ENCODE results near the gene CPD. TPM values are rescaled to one million over a fixed set of nuclear protein-coding genes. Genes with fewer than 3 reads are reported as not detected.
A peak's percentile ranks its signal among the peaks of the same experiment; 100 is the strongest.

CPD gene
- total RNA-seq, 4 donors from 2014 or later, result 54.6 to 144 (median 104) TPM

- TF ChIP-seq CTCF (IDR thresholded peaks at IDR 0.05) (no peak), POLR2A (IDR thresholded peaks at IDR 0.05) (no peak)
Observed at GRCh38 chr17:30426292-30426691, 47.6 kb downstream of the CPD start.

DNA sequence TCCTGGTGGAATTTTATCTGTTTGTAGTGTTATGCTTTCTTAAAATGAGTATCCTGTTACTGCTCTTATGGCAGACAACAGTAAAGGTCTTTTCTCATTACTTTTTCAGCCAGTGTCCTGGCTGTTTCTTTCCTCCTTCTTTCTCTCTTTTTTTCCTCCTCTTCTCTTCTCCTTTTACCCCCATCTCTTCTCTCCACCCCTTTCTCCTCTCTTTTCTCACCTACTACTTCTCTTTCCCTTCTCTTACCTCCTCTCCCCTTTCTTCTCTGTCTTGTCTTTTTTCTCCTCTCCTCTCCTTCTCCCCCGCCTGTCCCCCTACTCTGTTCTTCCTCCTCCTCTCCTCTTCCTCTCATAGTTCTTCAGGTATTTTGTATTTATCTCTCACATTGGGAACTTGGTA is 48.9 kb downstream of the CPD start:
- no peak for TF ChIP-seq CTCF (IDR thresholded peaks at IDR 0.05)
- TF ChIP-seq POLR2A (IDR thresholded peaks at IDR 0.05), result no peak
- H3K4me3 ChIP-seq, result no peak overlapping the region
- H3K36me3 ChIP-seq, result no peaks in the 10 kb centered on the region
- H3K4me1 ChIP-seq, result peaks cover 0 to 14% of the 10 kb centered on the region in 2 donors
- H3K9me3 ChIP-seq, result no peaks in the 10 kb centered on the region
- no peaks in the 10 kb centered on the region for H3K27me3 ChIP-seq
- intact Hi-C loops (cut with DNase I; ENCODE audit: low total_unique reads), result no loop called here
- DNase-seq, result no peak
- H3K27ac ChIP-seq, result peak overlapping the region in 1 of 2 donors; percentile 85

More at GRCh38 chr17:30426292-30426691, 47.6 kb downstream of the CPD start:
- Histone ChIP-seq H3K4me1 (peaks cover 0 to 14% of the 10 kb centered on the region in 2 donors), H3K4me3 (no peak overlapping the region), H3K27me3 (no peaks in the 10 kb centered on the region), H3K27ac (no peak overlapping the region), H3K9me3 (no peaks in the 10 kb centered on the region), H3K36me3 (no peaks in the 10 kb centered on the region)
- intact Hi-C loops (cut with DNase I; ENCODE audit: low total_unique reads), result no loop called here
- no peak for DNase-seq

- H3K36me3 ChIP-seq, result no peaks in the 10 kb centered on the region
- H3K9me3 ChIP-seq, result no peaks in the 10 kb centered on the region
- peaks cover 0 to 14% of the 10 kb centered on the region in 2 donors for H3K4me1 ChIP-seq
- peak overlapping the region; percentile 66 to 85 for H3K27ac ChIP-seq
- no peak overlapping the region for H3K4me3 ChIP-seq
- DNase-seq, result no peak
- TF ChIP-seq CTCF (IDR thresholded peaks at IDR 0.05), result no peak
- TF ChIP-seq POLR2A (IDR thresholded peaks at IDR 0.05), result no peak
- no peaks in the 10 kb centered on the region for H3K27me3 ChIP-seq
- intact Hi-C loops (cut with DNase I; ENCODE audit: low total_unique reads), result no loop called here
Observed at GRCh38 chr17:30429155-30429554, 50.4 kb downstream of the CPD start.

DNA sequence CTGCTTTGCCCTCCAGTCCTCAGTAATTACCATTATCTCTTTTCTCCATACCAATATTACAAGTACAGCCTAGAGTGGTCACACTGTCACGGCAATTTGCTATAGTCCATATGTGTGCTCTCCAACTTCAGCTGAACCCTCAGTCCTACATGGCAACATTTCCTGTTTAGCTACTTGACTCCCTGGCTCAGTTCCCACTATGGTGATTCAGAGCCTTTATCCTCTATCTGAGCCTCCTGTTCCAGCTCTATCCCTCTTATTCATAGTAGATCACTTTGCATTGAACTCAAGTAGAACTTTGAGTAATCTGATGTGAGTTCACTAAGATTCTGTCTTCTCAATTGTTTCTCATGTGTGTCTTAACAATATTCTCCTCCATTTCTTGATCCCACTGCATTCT is 54.8 kb downstream of the CPD start:
- Histone ChIP-seq H3K4me3 (no peak overlapping the region), H3K36me3 (no peaks in the 10 kb centered on the region), H3K4me1 (peaks cover 0 to 14% of the 10 kb centered on the region in 2 donors), H3K27me3 (no peaks in the 10 kb centered on the region), H3K27ac (no peak overlapping the region), H3K9me3 (no peaks in the 10 kb centered on the region)
- no peak for DNase-seq
- intact Hi-C loops (cut with DNase I; ENCODE audit: low total_unique reads), result no loop called here
- TF ChIP-seq POLR2A (IDR thresholded peaks at IDR 0.05) (no peak), CTCF (IDR thresholded peaks at IDR 0.05) (no peak)

- H3K4me3 ChIP-seq, result no peak overlapping the region
- no peak overlapping the region for H3K27ac ChIP-seq
- H3K36me3 ChIP-seq, result no peaks in the 10 kb centered on the region
- no peaks in the 10 kb centered on the region for H3K27me3 ChIP-seq
- intact Hi-C loops (cut with DNase I; ENCODE audit: low total_unique reads), result no loop called here
- TF ChIP-seq POLR2A (IDR thresholded peaks at IDR 0.05), result no peak
- TF ChIP-seq CTCF (IDR thresholded peaks at IDR 0.05), result no peak
- no peak for DNase-seq
- H3K9me3 ChIP-seq, result no peaks in the 10 kb centered on the region
- no peaks in the 10 kb centered on the region for H3K4me1 ChIP-seq
Observed at GRCh38 chr17:30436729-30437128, 58.0 kb downstream of the CPD start.

Measured in uterus (tissue), 4 donors.